H1 (cell line): ENCODE data around the gene CTNNA3. TPM values are rescaled to one million over a fixed set of nuclear protein-coding genes. Genes with fewer than 3 reads are reported as not detected.

ENCODE experiments used
- EP300 ChIP-seq, 2 experiments: IDR thresholded peaks; 1 replicate in 1 of 2; 2 replicates in 1 of 2; pipeline ENCODE4 v1.6.1; 2011 to 2012; ENCODE audit warnings: low read depth in 2 of 2, low read length in 2 of 2, mild to moderate bottlenecking in 2 of 2, borderline replicate concordance in 1 of 2, inconsistent platforms in 1 of 2, moderate library complexity in 1 of 2
- HDAC2 ChIP-seq, 2 experiments: fragments of 300-600 bp in 1 of 2; sonication (generic) in 1 of 2; IDR thresholded peaks; 2 replicates each; pipeline ENCODE4 v1.6.1; 2011 to 2012; ENCODE audit warnings: low read depth in 2 of 2, low read length in 2 of 2, mild to moderate bottlenecking in 2 of 2, moderate library complexity in 2 of 2, borderline replicate concordance in 1 of 2, inconsistent platforms in 1 of 2
- TAF1 ChIP-seq: IDR thresholded peaks from 2 replicates; pipeline ENCODE4 v1.6.1; 2011; ENCODE audit warnings: mild to moderate bottlenecking, low read depth, low read length
- TCF12 ChIP-seq: IDR thresholded peaks from 2 replicates; pipeline ENCODE4 v1.6.1; 2011; ENCODE audit warnings: low read depth, mild to moderate bottlenecking, low read length
- polyA plus RNA-seq, 7 experiments: library from polyadenylated mRNA; depleted of rRNA in 3 of 7; stranded (reverse) in 5 of 7; unstranded in 2 of 7; fragments of >200 nt in 5 of 7; fragments of 200-250 nt in 2 of 7; gene quantifications; 1 replicate in 5 of 7; 2 replicates in 1 of 7; 4 replicates in 1 of 7; pipeline versions ENCODE4 v1.2.1 to v1.2.3, GENCODE V29; 2011 to 2013; ENCODE audit warnings: missing spikeins in 2 of 7, mixed read lengths in 2 of 7
- total RNA-seq: library from RNA; stranded (reverse); fragmentation: NEBNext Ultra II Directional; extraction: Animal tissue kit (Norgen Biotek cat#: 25700); gene quantifications from 2 replicates; pipeline ENCODE4 v1.2.1, GENCODE V29; 2021
- TF ChIP-seq, protein P1 (sequence below): IDR thresholded peaks from 2 replicates; pipeline ENCODE4 v1.6.1; 2011; ENCODE audit warnings: low read depth, mild to moderate bottlenecking, low read length; ENCODE audit not compliant: insufficient read depth

CTNNA3 gene
- total and polyA plus RNA-seq, 2 of the 8 experiments (the other 6 are each of a cell fraction or from before 2014, with no cell fraction given) = 1.3 to 1.5 TPM

DNA sequence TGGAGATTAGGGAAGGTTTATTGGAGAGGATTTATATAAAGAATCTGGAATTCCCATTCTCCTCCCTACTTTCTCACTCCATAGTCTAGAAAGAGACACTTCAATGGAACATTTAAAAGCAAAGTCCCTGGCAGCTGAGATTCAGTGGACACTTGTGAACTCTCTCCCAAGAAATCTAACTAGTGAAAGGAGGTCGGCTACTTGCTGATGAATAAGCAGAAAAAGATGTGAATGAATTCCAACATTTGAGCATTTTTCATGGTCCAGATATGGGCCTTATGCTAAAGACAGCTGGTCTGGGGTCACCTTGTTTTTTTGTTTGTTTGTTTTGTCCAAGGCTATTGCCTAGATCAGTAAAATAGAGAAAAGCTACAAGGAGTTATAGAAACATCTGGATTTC is 911.2 kb downstream of the CTNNA3 start (continued):
- TF ChIP-seq, protein P1, sequence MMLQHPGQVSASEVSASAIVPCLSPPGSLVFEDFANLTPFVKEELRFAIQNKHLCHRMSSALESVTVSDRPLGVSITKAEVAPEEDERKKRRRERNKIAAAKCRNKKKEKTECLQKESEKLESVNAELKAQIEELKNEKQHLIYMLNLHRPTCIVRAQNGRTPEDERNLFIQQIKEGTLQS = no peak
- TF ChIP-seq EP300 (IDR thresholded peaks at IDR 0.05; ENCODE audit: borderline replicate concordance in 1 of 2, low read depth in 2 of 2, low read length in 2 of 2) = no peak
- TF ChIP-seq TCF12 = no peak
- no peak for TF ChIP-seq HDAC2 (IDR thresholded peaks at IDR 0.05; ENCODE audit: borderline replicate concordance in 1 of 2, low read depth in 2 of 2, low read length in 2 of 2)
- no peak for TF ChIP-seq TAF1
